ENCODE data around the gene AIFM3. TPM values are rescaled to one million over a fixed set of nuclear protein-coding genes. Genes with fewer than 3 reads are reported as not detected.

AIFM3 gene
- total RNA-seq, 1 experiment from 2014 or later: not detected

DNA sequence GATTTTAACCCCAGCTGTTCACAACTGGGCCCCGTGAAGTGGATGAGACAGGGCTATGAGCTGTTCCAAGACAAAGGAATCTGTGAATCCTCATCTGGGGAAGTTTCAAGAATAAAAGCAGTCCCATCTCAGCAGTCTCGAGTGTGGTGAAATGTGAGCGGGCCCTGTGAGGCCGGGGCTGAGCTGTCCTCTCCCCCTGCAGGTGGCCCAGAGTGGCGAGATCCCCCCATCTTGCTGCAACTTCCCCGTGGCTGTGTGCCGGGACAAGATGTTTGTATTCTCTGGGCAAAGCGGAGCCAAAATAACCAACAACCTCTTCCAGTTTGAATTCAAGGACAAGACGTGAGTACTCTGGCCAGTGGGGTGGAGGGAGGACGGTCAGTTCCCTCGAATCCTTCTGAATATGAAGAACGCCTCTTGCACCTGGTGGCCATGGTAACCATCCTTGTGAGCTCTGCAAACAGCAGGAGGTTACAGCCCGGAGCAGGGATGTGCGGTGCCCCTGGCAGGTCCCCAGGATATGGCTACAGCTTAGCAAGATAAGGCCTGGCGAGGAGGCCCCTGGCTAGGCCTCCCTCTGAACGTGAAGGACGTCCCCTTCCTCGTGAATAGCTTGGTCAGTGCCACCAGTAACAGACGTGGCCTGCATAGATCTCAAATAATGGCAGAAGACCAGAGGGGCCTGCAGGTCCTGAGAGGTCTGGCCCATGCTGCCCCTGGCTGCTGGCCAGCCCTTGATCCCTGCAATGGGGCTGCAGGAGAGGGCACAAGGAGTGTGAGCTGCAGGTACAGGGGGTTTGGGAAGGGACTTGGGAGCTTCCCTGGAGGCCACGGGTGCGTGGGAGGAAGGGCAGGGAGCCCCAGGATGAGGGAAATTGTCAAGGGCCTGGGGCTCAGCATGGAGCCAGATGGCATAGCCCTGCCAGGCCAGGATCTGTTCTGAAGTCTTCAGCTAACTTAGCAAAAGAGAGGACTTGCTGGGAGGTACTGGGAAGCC, 23.4 kb downstream of the AIFM3 start:
- DNase-seq (ENCODE audit: low read depth): no peak

DNA sequence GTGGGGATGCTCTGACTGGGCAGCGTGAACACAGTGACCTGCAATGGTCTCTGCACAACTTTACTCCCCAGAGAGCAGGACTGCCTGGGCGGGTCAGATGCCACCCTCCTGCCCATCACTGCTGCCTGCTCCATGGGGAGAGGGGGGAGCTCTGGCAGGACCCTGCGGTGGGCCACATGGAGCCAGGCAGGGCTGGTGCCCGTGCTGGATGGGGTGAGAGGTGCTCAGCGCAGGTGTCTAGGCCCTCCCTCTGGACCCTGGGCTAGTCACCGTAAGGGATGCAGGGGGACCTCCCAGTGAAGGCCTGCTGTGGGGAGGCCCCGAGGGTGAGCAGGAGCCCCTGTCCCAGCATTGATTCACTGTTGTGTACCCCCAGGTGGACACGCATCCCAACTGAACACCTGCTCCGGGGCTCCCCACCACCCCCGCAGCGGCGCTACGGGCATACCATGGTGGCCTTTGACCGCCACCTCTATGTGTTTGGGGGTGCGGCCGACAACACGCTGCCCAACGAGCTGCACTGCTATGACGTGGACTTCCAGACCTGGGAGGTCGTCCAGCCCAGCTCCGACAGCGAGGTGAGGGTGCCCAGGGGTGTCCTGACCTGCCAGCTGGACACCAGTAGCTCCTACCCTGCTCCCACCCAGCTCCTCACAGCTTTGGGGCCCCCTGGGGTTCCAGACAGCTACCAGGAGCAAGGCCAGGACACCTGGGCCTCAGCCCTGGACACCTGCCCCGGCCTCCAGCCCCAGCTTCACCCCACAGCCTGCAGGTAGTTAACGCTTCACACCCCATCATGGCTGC, 24.4 kb downstream of the AIFM3 start:
- no peak for DNase-seq (ENCODE audit: low read depth)

DNA sequence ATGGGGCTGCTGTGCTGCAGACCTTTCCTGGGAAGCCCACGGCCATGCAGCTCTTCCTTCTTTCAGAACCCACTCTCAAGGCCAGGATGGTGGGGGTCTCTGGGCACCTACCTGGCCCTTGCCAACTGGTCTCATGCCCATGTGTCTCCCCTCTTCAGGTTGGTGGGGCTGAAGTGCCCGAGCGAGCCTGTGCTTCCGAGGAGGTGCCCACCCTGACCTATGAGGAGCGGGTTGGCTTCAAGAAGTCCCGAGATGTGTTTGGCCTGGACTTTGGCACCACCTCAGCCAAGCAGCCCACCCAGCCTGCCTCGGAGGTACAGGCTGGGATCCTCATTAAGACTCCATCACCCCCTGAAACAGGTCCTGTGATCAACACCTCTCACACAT, 25.0 kb downstream of the AIFM3 start:
- DNase-seq (ENCODE audit: low read depth): no peak

DNA sequence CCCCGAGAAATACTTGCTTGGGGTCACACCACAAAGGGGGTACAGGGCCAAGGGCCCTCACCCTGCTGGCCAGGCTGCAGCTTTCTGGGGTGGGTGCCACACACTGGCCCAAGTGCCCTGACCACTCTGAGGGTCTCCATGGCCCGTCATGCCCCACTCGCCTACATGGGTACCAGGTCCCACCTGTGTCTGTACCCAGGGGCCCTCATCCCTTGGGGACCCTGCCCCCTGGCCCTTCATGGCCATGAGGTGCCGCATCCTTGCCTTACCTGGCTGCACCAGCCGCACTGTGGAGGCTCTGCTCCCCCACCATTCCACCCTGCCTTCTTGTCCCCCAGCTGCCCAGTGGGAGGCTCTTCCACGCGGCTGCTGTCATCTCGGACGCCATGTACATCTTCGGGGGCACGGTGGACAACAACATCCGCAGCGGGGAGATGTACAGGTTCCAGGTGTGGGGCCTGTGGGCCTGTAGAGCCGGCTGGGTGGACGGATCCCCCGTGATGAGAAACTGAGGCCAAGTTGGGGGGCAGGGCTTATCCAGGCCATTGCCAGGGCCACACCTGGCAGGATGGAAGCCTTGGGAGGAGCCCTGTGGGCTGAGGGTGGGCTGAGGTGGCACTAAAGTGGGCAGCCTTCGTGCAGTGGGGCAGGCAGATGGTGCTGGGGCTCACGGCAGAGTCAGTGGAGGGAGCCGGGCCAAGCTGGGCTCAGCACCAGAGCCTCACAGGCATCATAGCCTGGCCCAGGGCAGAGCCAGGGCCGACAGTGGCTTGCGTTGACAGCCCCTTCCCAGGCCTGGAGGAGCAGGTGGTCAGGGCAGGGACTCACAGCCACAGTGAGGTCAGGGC, 25.6 kb downstream of the AIFM3 start:
- no peak for DNase-seq (ENCODE audit: low read depth)

GRCh38 chr22:20993304-20994127, 26.5 kb downstream of the AIFM3 start:
- DNase-seq (ENCODE audit: low read depth): no peak

DNA sequence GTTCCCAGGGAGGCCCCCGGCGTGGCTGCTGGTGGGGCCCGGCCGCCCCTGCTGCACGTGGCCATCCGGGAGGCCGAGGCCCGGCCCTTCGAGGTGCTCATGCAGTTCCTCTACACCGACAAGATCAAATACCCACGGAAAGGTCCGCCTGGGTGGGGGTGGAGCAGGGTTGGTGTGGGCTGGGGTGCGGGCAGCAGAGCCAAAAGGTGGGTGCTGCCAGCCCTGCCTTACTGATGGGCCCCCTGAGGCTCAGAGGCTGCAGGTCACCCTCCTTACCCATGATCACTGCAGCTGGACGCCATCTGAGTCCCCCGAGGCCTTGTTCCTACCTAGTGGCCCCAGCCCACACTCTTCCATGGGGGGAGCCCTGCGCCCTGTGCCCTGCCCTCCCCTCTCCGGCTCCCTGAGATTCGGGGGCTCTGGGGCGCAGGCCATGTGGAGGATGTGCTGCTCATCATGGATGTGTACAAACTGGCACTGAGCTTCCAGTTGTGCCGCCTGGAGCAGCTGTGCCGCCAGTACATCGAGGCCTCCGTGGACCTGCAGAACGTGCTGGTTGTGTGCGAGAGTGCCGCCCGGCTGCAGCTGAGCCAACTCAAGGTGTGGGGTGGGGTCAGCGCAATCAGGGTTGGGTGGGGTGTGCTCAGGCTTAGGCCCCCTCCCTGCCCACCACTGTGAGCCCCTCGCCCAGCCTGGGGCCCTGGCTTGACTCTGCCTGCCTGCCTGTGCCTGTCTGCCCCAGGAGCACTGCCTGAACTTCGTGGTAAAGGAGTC, 27.3 kb downstream of the AIFM3 start:
- DNase-seq (ENCODE audit: low read depth): no peak

GRCh38 chr22:20994902-20995241, 27.8 kb downstream of the AIFM3 start:
- DNase-seq (ENCODE audit: low read depth): no peak

DNA sequence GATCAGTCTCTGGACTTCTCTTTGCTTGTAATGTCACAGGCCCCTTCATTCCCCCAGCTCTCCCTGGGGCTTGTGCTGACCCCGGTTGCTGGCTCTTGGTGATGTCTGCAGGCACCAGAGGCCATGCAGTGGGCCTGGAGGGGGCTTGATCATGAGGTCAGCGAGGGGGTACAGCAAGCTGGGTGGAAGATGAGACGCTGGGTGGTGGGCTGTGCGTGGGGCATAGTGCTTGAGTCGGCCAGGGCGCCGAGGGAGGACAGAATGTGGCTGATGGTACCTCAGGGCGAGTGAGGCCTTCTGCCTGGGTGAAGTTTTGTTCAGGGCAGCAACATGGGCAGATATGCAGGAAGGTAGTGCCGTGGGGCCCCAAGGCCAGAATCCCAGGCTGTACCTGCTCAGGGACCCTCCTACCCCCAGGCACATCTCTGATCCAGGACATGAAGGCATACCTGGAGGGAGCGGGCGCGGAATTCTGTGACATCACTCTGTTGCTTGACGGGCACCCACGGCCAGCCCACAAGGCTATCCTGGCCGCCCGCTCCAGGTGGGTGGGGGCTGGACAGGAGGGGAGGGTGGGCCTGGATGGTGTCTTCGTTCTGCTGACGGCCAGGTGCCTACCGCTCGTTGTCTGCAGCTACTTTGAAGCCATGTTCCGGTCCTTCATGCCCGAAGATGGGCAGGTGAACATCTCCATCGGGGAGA, 28.4 kb downstream of the AIFM3 start:
- DNase-seq (ENCODE audit: low read depth): no peak

DNA sequence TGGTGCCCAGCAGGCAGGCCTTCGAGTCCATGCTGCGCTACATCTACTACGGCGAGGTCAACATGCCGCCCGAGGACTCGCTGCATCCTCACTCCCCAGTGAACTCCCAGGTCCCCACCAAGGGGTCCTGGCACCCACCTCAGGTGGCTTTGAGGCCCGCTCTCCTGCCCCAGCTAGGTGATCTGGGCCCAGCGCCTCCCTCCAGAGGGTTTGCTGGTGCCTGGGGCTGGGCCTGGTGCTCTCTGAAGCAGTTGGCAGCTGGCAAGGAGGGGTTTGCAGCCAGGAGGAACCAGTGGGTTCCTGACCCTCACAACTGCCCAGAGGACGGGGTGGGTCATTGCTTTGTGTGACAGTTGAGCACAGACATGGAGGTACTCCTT, 29.0 kb downstream of the AIFM3 start:
- no peak for DNase-seq (ENCODE audit: low read depth)

GRCh38 chr22:20996598-20997535, 29.8 kb downstream of the AIFM3 start:
- no peak for DNase-seq (ENCODE audit: low read depth)

- no peak for DNase-seq (ENCODE audit: low read depth)
Measured at GRCh38 chr22:20997536-20998257, 30.6 kb downstream of the AIFM3 start.

DNA sequence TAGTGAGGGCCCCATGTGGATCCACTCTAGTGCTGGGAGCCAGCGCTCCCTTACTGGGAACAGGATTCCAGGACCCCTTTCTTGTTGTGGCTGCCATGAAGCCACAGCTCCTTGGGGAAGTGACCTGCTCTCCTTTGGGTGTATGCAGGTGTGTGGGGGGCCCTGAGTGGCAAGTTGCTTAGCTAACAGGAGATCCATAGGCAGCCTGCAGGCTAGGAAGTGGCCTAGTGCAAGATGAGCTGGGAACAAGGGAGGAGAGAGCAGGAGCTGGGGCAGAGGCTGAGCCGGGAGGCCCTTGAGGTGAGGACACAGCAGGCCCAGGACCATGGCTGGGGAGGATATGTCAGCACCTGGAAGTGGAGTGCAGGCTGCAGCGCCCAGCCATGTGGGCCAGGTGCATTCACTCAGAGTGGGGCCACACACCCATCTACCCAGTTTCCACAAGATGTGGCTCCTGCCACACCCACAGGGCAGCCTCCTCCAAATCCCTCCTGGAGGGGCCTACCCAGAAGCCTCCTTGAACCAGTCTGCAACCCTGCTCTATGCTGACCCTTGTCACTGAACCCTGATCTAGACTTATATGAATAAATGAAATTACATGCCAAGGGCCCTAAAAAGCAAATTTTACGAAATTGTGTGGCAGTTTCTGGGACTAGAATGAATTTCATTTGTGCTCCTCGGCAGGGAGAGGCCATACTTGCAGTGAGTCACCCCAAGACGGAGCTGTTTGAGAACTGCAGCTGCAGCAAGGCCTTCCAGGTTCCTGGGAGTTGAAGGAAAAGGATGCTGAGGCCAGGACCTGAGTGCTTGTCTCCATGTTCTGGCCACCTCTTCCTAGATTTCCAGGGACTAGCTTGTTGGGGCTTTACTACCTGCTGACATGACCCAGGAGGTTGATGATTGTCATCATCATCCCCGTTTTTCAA, 31.6 kb downstream of the AIFM3 start:
- peak; percentile 15 for DNase-seq (ENCODE audit: low read depth)

GRCh38 chr22:20999350-21000206, 32.5 kb downstream of the AIFM3 start:
- DNase-seq (ENCODE audit: low read depth): no peak

DNA sequence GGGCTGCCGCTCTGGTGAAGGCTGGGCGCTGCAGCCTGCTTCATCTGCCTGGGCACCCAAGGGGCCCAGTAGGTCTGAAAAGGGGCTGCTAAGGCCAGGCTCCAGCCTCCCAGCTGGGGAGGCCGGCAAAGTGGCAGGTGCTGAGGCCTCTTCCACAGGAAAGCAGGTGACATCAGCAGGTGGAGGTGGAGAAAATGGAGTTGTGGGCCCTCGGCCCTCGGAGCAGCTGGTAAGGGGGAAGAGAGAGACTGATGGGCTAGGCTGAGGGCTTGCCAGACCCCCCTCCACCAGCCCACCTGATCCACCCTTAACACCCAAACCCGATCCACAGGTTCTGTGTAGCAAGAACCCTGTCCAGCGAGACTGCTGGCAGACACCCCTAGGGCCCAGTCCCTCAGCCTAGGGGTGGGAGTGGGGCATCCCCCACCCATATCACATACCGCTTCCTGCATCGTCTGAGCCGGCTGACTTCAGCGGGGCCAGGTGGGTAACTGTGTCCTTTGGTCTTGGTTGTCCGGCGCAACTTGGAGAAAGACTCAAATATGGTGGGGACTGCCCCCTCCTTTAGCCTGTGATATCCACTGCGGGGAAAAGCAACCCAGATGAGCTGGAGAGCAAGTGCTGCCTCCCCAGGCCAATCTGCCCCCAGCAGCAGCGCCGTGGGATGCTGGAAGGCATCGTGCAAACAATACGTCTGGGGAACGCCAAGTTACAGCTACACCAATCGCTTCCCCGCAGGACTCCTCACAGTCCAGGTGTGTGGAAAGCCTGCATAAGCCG, 33.3 kb downstream of the AIFM3 start:
- DNase-seq (ENCODE audit: low read depth): no peak

Data from RPMI7951 (cell line).